GM19240 (cell line): ENCODE data around the gene ID3.
A peak's percentile ranks its signal among the peaks of the same experiment; 100 is the strongest.

ENCODE experiments used
- DNase-seq: peaks from one replicate; pipeline ENCODE4 v3.0.0; 2011; ENCODE audit warnings: low spot score; ENCODE audit not compliant: insufficient read length

Gene ID3

DNA sequence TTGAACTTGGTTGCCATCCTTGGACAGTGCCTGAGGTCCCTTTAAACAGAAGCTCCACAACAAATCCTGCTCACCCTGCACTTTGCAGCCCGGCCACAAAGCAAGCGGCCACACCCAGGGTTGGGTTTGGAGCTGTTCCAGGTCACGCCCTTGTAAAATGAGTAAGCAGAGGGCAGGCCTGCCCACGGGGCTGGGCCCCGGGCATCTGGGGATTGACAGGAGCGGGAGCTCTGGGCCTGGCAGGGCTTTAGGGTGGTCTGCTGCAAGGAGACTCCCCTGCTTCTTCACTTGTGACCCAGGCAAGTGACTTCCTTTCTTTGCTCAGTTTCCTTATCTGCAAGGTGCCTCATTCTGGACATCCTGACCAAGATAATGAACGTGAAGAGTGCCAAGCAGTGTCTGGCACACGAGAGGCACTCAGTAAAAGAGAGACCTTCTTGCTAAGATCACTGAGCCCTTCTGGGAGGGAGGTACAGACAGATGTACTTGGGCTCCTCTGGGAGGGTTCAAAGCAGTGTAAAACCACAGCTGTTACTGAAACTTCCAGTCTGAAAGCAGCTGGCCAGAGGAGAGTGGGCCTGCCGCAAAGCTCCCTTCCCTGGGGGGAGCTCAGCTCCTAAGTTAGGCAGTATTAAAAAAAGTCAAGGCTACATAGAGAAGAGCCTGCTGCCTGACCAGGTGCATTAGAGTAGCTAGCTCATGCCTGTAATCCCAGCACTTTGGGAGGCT lies 30.9 kb downstream of the ID3 start:
- peak; percentile 49 for DNase-seq

DNA sequence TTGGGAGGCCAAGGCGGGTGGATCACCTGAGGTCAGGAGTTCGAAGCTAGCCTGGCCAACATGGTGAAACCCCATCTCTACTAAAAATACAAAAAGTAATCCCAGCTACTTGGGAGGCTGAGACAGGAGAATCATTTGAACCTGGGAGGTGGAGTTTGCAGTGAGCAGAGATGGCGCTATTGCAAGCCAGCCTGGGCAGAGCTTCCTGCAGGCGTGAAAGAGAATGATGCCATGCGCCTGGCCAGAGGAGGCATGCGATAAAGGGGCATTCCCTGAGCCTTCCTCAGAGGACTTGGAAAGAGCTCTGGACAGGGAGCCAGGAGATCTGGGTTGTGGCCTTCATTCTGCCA lies 31.4 kb downstream of the ID3 start:
- DNase-seq, result no peak

DNA sequence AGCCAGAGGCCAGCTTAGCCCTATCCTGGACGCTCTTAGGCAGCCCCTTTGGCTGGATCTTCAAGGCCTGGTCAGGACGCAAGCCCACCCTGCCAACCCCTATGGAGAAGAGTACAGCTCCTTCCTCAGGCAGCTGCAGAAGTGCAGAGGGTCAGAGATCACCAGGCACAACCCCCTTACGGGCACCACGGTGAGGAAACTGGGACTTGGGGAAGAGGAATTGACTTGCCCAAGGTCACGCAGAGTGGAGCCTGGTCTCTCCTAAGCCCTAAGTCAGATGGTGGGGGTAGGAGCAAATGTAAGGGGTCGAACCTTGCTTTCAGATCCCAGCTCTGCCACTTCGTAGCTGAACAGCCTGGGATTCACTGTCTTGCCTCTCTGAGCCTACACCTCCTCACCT lies 31.9 kb downstream of the ID3 start:
- DNase-seq, result no peak

DNA sequence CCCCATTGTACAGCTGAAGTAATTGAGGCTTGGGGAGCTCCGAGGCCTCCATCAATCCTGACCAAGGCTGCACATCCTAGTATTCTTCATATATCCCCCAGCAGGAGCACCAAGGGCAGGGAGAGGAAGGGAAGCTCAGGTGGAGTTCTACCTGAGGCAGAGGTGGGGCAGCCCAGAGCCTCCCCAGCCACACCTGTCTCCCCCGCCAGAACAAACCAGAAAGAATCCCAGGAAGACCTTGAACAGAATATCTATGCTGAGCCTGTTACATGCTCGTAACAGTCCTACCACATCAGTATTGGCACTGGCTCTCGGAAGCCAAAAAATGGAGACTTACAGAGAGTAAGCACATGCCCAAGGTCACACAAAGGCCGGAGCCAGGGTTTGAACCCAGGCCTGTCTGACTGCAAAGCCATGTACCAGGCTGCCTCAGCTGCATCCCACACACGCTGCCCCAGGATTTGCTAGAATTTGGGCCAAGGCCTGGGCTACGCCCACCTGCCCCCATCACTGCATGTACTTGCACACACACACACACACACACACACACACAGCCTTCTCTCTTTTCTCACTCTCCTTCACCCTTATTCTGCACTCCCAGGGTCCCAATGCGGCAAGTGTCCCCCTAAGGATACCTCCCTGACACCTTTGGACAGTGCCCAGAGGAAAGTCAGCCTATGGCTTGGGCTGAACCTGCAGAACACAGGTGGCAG lies 32.8 kb downstream of the ID3 start:
- no peak for DNase-seq

DNA sequence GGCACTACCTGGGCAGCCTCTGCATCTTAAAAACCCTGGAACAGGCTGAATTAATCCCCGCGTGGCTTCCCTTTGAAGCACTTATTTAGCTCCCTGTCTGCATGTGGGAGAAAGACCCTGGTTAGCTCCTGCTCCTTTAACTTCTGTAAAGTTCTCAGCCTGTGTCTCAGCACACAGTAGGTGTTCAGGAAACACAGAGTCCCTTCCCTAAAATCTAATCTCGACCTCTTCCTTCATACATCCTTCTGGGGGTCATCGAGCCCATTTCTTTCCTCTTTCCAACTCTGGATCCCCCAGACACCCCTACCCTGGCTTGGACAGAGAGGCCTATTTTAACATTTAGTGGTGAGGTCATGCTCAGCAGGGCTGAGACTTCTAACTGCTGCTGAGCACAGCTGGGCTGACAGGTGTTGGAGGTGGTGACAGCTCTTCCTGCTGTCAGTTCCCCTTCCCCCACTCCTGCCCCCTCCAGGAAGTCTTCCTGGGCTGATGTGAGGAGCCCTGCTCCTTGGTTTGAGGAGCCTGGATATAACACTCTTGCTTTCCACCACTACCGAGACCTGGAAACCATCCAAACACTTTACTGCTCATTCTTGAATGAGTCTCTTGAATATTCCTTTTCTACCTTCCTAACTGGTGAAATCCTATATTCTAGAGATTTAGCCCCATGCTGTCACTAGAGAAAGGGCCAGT lies 33.6 kb downstream of the ID3 start:
- DNase-seq, result no peak

DNA sequence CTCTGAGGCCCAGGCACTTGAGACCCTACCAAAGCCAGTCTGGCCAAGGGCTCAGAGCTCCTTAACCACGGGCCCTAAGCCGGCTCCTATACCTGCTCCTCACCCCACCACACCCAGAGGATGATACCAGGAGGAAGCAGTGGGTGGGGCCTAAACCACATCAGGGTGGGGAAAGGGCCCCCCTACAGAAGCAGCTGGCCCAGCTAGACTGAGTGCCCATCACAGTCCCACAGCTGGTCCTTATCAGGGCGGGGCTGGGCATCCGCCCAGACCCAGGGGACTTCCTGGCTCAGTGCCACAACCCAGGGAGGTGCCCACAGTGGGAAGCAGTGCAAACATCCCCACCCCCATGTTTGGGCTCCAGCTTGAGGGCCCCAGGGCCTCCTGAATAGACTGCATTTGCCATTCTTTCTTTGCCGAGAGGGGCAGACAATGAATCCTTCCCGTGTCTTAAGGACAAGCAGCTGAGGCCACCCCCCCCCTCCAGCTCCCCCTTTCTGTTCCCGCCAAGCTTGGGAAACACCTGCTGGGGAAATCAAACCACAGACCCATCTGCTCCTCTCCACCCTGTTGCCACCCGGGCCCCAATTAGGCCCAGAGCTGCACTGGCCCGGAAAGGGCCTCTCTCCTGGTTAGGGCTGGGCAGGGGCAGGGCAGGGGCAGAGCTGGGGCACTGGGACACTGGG lies 34.4 kb downstream of the ID3 start:
- no peak for DNase-seq

DNA sequence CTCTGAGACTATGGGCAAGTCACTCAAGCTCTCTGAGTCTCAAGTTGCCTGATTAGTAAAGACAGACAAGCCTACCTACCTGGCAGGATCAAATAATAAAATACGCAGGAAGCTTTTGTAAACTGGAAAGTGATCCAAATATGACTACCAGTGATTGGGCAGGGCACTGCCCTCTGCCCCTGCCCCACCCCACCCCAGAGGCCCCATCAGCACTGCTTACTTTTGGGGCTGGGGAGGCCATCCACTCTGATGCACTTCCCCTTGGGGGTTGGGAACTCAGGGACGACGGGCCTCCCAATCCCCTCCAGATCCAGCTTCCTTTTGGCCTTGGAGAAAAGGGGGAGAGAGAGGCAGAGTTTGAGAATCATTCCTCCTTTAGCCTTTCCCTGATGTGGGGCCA lies 35.1 kb downstream of the ID3 start:
- DNase-seq, result no peak

DNA sequence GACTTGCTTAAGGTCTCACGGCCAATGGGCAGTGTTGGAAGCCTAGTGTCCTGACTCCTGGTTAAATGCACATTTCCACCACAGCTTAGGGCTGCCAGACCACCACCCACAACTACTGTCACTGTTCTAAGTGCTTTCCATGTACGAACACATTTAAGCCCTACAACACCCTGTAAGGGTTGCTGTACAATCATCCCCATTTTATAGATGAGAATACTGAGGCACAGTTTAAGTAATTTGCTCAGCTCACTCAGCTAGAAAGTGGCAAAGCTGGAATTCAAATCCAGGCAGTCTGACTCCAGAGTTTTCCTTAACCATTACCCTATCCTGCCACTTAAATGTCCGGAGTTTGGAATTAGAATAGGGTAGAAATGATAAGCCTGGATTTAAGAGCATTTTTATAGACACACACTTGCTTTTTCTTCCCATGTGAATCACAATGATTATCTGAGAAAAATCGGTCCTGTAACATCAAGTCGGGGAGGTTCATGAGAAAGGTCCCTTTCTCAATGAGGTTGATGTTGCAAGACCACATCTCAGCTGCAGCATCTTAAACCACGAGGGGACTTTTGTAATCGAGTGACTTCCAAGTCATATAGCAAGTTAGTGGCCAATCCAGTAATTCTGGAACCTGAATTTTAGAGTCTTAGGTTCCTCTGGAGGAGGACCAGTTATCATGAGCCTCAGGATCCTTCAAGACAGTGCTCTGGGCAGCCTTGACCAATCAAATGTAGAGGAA lies 36.9 kb downstream of the ID3 start:
- DNase-seq, result no peak

DNA sequence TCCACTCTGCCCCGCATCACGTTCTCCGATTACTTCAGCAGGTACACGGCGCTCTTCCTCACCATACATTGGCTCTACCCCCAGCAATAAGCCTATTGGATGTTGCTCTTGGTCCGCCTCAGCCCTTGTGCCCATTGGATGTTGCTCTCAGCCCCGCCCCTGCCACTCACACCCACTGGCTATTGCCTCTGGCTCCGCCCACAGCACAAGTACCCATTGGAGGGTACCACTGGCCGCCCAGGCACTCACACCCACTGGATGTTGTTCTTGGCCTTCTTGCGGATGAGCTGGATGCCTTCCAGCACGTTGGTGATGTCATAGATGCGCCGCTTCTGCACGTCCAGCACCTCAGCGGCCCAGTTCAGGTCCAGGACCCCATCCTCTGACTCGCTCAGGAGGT lies 37.7 kb downstream of the ID3 start:
- DNase-seq, result no peak

DNA sequence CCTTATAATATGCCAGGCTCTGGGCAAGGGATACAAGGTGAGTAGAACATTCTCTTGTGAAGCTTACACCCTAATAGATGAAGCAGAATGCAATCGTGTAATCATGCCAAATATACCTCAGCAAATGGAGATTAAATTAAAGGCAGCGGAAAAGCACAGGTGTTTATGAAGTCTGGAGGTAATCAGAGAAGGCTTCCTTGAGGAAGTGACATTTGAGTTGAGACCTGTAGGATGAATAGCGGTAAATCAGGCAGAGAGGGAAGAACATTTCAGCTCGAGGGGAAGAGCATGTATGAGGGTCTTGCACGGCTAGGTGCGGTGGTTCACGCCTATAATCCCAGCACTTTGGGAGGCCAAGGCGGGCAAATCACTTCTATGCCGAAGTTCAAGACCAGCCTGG lies 41.7 kb downstream of the ID3 start:
- no peak for DNase-seq

DNA sequence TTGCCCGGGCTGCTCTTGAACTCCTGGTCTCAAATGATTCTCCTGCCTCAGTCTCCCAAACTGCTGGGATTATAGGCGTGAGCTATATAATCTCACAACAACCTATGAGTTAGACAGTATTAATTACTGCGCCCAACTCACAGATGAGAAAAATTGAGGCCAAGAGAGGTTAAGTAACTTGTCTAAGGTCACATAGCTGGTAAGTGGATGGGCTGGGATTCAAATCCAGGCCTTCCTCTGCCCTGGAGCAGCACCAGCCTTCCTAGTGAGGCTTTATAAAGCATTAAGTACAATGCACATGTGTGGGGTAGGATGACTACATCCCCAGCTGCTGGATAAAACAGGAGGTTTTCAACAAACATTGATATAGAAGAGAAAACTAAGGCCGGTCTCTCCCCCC lies 43.4 kb downstream of the ID3 start:
- DNase-seq, result no peak

DNA sequence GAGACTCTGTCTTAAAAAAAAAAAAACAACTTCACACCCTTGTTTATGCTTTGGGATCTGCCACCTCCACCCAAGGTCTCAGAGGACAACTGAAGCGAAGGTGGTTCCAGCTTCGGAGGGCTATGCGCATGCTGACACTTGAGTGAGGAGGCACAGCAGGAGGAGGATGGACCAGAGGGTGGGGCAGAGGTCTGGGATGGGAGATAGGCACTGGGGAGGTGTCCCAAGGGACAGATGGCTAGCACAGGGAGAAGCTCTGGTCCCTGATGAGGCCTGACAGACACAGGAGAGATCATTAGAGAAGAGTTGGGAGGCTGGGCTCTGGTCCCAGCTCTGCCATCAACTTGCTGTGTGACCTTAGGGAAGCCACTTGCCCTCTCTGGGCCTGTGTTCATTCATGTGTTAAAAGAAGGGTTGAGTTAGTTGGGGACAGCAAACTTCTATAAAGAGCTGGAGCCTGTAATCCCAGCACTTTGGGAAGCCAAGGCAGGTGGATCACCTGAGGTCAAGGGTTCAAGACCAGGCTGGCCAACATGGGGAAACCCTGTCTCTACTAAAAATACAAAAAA lies 45.1 kb downstream of the ID3 start:
- DNase-seq, result no peak

DNA sequence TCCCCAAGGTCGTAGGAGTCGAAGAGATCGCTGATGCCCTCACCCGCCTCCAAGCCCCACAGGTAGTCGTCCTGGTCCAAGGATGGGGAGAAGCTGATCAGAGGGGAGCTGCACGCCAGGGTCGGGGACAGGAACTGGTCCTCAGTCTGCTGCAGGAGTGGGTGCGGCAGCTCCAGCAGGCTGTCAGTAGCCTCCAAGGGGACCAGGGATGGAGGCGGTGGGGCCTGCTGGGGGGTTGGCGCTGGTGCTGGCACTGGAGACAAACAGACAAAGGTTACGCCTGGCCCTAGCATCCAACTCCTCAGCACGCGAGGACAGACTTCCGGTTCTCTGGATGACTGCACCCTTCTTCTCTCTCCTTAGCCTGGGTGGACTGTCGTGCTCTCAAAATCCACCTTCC lies 49.4 kb downstream of the ID3 start:
- DNase-seq, result no peak
